ENCODE results near the gene CDCA5. TPM values are rescaled to one million over a fixed set of nuclear protein-coding genes. Genes with fewer than 3 reads are reported as not detected.

Gene CDCA5
- total RNA-seq, 2 experiments from 2014 or later: 0.77 to 0.84 TPM

GRCh38 chr11:65128182-65129145 is 44.6 kb upstream of the CDCA5 start:
- ChIA-PET POLR2A (interaction anchor here (1.4 kb wide), 1 partner anchor 11 kb away, joined by 6 read pairs; the partner anchor contains the start of gene ZNHIT2), CTCF (interaction anchor here (1.2 kb wide), 1 partner anchor 18 kb away, joined by 3 read pairs; no protein-coding TSS in a partner anchor)
- H3K4me1 Mint-ChIP-seq (ENCODE audit: low read depth): peaks cover 20% of the 10 kb centered on the region
- Histone ChIP-seq H3K27me3 (ENCODE audit: control insufficient read depth in 1 of 2, insufficient read depth in 2 of 2, low read length in 2 of 2) (no peaks in the 10 kb centered on the region), H3K36me3 (ENCODE audit: insufficient read depth, low read length) (peaks cover 92% of the 10 kb centered on the region), H3K4me1 (ENCODE audit: insufficient read depth, low read length) (peaks cover 28% of the 10 kb centered on the region), H3K9me3 (ENCODE audit: control insufficient read depth in 1 of 2, insufficient read depth in 1 of 2, low read length in 2 of 2) (no peaks in the 10 kb centered on the region), H3K4me3 (ENCODE audit: low read length) (no peak overlapping the region), H3K27ac (ENCODE audit: low read depth in 1 of 2, low read length in 2 of 2) (no peak overlapping the region)
- H3K9me3 Mint-ChIP-seq: no peaks in the 10 kb centered on the region
- H3K27me3 Mint-ChIP-seq: no peaks in the 10 kb centered on the region
- intact Hi-C loops (cut with DNase I, micrococcal nuclease): no loop called here
- H3K27ac Mint-ChIP-seq: peak overlapping the region; percentile 42
- ATAC-seq (ENCODE audit: poor library complexity): peak; percentile 13
- H3K4me3 Mint-ChIP-seq: no peak overlapping the region
- DNase-seq: no peak
- TF ChIP-seq, protein P1, sequence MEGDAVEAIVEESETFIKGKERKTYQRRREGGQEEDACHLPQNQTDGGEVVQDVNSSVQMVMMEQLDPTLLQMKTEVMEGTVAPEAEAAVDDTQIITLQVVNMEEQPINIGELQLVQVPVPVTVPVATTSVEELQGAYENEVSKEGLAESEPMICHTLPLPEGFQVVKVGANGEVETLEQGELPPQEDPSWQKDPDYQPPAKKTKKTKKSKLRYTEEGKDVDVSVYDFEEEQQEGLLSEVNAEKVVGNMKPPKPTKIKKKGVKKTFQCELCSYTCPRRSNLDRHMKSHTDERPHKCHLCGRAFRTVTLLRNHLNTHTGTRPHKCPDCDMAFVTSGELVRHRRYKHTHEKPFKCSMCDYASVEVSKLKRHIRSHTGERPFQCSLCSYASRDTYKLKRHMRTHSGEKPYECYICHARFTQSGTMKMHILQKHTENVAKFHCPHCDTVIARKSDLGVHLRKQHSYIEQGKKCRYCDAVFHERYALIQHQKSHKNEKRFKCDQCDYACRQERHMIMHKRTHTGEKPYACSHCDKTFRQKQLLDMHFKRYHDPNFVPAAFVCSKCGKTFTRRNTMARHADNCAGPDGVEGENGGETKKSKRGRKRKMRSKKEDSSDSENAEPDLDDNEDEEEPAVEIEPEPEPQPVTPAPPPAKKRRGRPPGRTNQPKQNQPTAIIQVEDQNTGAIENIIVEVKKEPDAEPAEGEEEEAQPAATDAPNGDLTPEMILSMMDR (IDR thresholded peaks at IDR 0.05): no peak
- peaks cover 90% of the 10 kb centered on the region for H3K36me3 Mint-ChIP-seq (ENCODE audit: low read depth)

GRCh38 chr11:65127473-65128181 is 43.8 kb upstream of the CDCA5 start:
- no peak overlapping the region for H3K4me3 ChIP-seq (ENCODE audit: low read length)
- Mint-ChIP-seq H3K36me3 (ENCODE audit: low read depth) (peaks cover 87% of the 10 kb centered on the region), H3K27ac (peak overlapping the region; percentile 42), H3K27me3 (no peaks in the 10 kb centered on the region), H3K9me3 (no peaks in the 10 kb centered on the region), H3K4me3 (no peak overlapping the region), H3K4me1 (ENCODE audit: low read depth) (peaks cover 17% of the 10 kb centered on the region)
- no peak overlapping the region for H3K27ac ChIP-seq (ENCODE audit: low read depth in 1 of 2, low read length in 2 of 2)
- H3K9me3 ChIP-seq (ENCODE audit: control insufficient read depth in 1 of 2, insufficient read depth in 1 of 2, low read length in 2 of 2): no peaks in the 10 kb centered on the region
- ChIA-PET POLR2A (interaction anchor here (1.4 kb wide), 1 partner anchor 10 kb away, joined by 6 read pairs; the partner anchor contains the start of gene ZNHIT2), CTCF (interaction anchor here (1.2 kb wide), 1 partner anchor 17 kb away, joined by 3 read pairs; no protein-coding TSS in a partner anchor)
- H3K36me3 ChIP-seq (ENCODE audit: insufficient read depth, low read length): peaks cover 87% of the 10 kb centered on the region
- H3K27me3 ChIP-seq (ENCODE audit: control insufficient read depth in 1 of 2, insufficient read depth in 2 of 2, low read length in 2 of 2): no peaks in the 10 kb centered on the region
- peaks cover 28% of the 10 kb centered on the region for H3K4me1 ChIP-seq (ENCODE audit: insufficient read depth, low read length)
- TF ChIP-seq, protein P1 (IDR thresholded peaks at IDR 0.05): no peak
- ATAC-seq (ENCODE audit: poor library complexity) (peak; percentile 15), DNase-seq (no peak)
- intact Hi-C loops (cut with DNase I, micrococcal nuclease): no loop called here

GRCh38 chr11:65126624-65127274 is 42.9 kb upstream of the CDCA5 start:
- POLR2A ChIA-PET: no interaction called here
- H3K4me1 ChIP-seq (ENCODE audit: insufficient read depth, low read length): peaks cover 24% of the 10 kb centered on the region
- H3K9me3 Mint-ChIP-seq: no peaks in the 10 kb centered on the region
- H3K36me3 ChIP-seq (ENCODE audit: insufficient read depth, low read length): peaks cover 78% of the 10 kb centered on the region
- H3K4me3 ChIP-seq (ENCODE audit: low read length): no peak overlapping the region
- intact Hi-C loops (cut with DNase I, micrococcal nuclease): no loop called here
- TF ChIP-seq, protein P1 (IDR thresholded peaks at IDR 0.05): no peak
- peaks cover 90% of the 10 kb centered on the region for H3K36me3 Mint-ChIP-seq (ENCODE audit: low read depth)
- no peak for DNase-seq
- no peak for ATAC-seq (ENCODE audit: poor library complexity)
- CTCF ChIA-PET: no interaction called here
- H3K9me3 ChIP-seq (ENCODE audit: control insufficient read depth in 1 of 2, insufficient read depth in 1 of 2, low read length in 2 of 2): no peaks in the 10 kb centered on the region
- no peak overlapping the region for H3K4me3 Mint-ChIP-seq
- peaks cover 24% of the 10 kb centered on the region for H3K4me1 Mint-ChIP-seq (ENCODE audit: low read depth)
- no peaks in the 10 kb centered on the region for H3K27me3 Mint-ChIP-seq
- no peak overlapping the region for H3K27ac Mint-ChIP-seq
- H3K27ac ChIP-seq (ENCODE audit: low read depth in 1 of 2, low read length in 2 of 2): no peak overlapping the region
- H3K27me3 ChIP-seq (ENCODE audit: control insufficient read depth in 1 of 2, insufficient read depth in 2 of 2, low read length in 2 of 2): no peaks in the 10 kb centered on the region

Measured in CD4-positive, alpha-beta T cell (primary cell).